Measurements from ENCODE around the gene RPRD1B. TPM values are rescaled to one million over a fixed set of nuclear protein-coding genes. Genes with fewer than 3 reads are reported as not detected.

The RPRD1B gene
- polyA plus RNA-seq, 1 experiment, result 23.7 TPM

- TF ChIP-seq CTCF (IDR thresholded peaks at IDR 0.05; ENCODE audit: low read depth, low read length), result no peak
- DNase-seq (ENCODE audit: low read depth, low spot score), result peak; percentile 78
- no peak overlapping the region for H3K4me3 ChIP-seq (ENCODE audit: low read depth, low read length)
- H3K9me3 ChIP-seq (ENCODE audit: control insufficient read depth, insufficient read depth, low read length), result peaks cover 3% of the 10 kb centered on the region
- POLR2A ChIA-PET, result interaction anchor here (0.6 to 2.5 kb wide), 14 partner anchors 9 to 761 kb away, joined by 3 to 11 read pairs (median 4); partner anchors contain the start of gene TTI1
- CTCF ChIA-PET, result interaction anchor here (1.1 to 3.9 kb wide), 3 partner anchors 11 to 137 kb away, joined by 4 to 31 read pairs (median 10); no protein-coding TSS in a partner anchor
- H3K27ac ChIP-seq (ENCODE audit: low read depth, low read length), result peak overlapping the region; percentile 89
- H3K27me3 ChIP-seq (ENCODE audit: control insufficient read depth, insufficient read depth, low read length), result no peaks in the 10 kb centered on the region
Measured at GRCh38 chr20:38084425-38084951, 50.9 kb downstream of the RPRD1B start.

- H3K4me3 ChIP-seq (ENCODE audit: low read depth, low read length), result no peak overlapping the region
- CTCF ChIA-PET, result interaction anchor here (0.7 to 3.9 kb wide), 4 partner anchors 11 to 136 kb away, joined by 3 to 31 read pairs (median 4); no protein-coding TSS in a partner anchor
- no peak for DNase-seq (ENCODE audit: low read depth, low spot score)
- H3K9me3 ChIP-seq (ENCODE audit: control insufficient read depth, insufficient read depth, low read length), result peaks cover 3% of the 10 kb centered on the region
- POLR2A ChIA-PET, result interaction anchor here (0.6 to 2.5 kb wide), 14 partner anchors 9 to 761 kb away, joined by 3 to 11 read pairs (median 6); partner anchors contain the start of gene TTI1
- TF ChIP-seq CTCF (IDR thresholded peaks at IDR 0.05; ENCODE audit: low read depth, low read length), result no peak
- H3K27me3 ChIP-seq (ENCODE audit: control insufficient read depth, insufficient read depth, low read length), result no peaks in the 10 kb centered on the region
- peak overlapping the region; percentile 89 for H3K27ac ChIP-seq (ENCODE audit: low read depth, low read length)
Measured at GRCh38 chr20:38085026-38085425, 51.5 kb downstream of the RPRD1B start.

- no peak for TF ChIP-seq CTCF (IDR thresholded peaks at IDR 0.05; ENCODE audit: low read depth, low read length)
- DNase-seq (ENCODE audit: low read depth, low spot score), result no peak
- H3K27ac ChIP-seq (ENCODE audit: low read depth, low read length), result no peak overlapping the region
- H3K9me3 ChIP-seq (ENCODE audit: control insufficient read depth, insufficient read depth, low read length), result no peaks in the 10 kb centered on the region
- POLR2A ChIA-PET, result no interaction called here
- H3K4me3 ChIP-seq (ENCODE audit: low read depth, low read length), result no peak overlapping the region
- H3K27me3 ChIP-seq (ENCODE audit: control insufficient read depth, insufficient read depth, low read length), result no peaks in the 10 kb centered on the region
- CTCF ChIA-PET, result interaction anchor here (0.7 to 1.3 kb wide), 4 partner anchors 16 to 133 kb away, joined by 3 to 6 read pairs (median 4); no protein-coding TSS in a partner anchor
Measured at GRCh38 chr20:38089500-38089899, 56.0 kb downstream of the RPRD1B start.

- no peak overlapping the region for H3K4me3 ChIP-seq (ENCODE audit: low read depth, low read length)
- no peak for DNase-seq (ENCODE audit: low read depth, low spot score)
- no peaks in the 10 kb centered on the region for H3K9me3 ChIP-seq (ENCODE audit: control insufficient read depth, insufficient read depth, low read length)
- no peak overlapping the region for H3K27ac ChIP-seq (ENCODE audit: low read depth, low read length)
- ChIA-PET POLR2A (no interaction called here), CTCF (interaction anchor here (1.0 to 1.5 kb wide), 3 partner anchors 17 to 132 kb away, joined by 3 to 5 read pairs (median 3); no protein-coding TSS in a partner anchor)
- no peaks in the 10 kb centered on the region for H3K27me3 ChIP-seq (ENCODE audit: control insufficient read depth, insufficient read depth, low read length)
- no peak for TF ChIP-seq CTCF (IDR thresholded peaks at IDR 0.05; ENCODE audit: low read depth, low read length)
Measured at GRCh38 chr20:38090061-38090460, 56.5 kb downstream of the RPRD1B start.

- TF ChIP-seq CTCF (IDR thresholded peaks at IDR 0.05; ENCODE audit: low read depth, low read length), result no peak
- Histone ChIP-seq H3K9me3 (ENCODE audit: control insufficient read depth, insufficient read depth, low read length) (no peaks in the 10 kb centered on the region), H3K4me3 (ENCODE audit: low read depth, low read length) (no peak overlapping the region), H3K27ac (ENCODE audit: low read depth, low read length) (no peak overlapping the region), H3K27me3 (ENCODE audit: control insufficient read depth, insufficient read depth, low read length) (no peaks in the 10 kb centered on the region)
- CTCF ChIA-PET, result interaction anchor here (0.9 to 1.5 kb wide), 3 partner anchors 18 to 34 kb away, joined by 3 to 5 read pairs (median 3); no protein-coding TSS in a partner anchor
- POLR2A ChIA-PET, result no interaction called here
- no peak for DNase-seq (ENCODE audit: low read depth, low spot score)
Measured at GRCh38 chr20:38091441-38092216, 58.1 kb downstream of the RPRD1B start.
